ENCODE results near the gene FIBCD1.

GRCh38 chr9:130854092-130854491, 85.0 kb downstream of the FIBCD1 start:
- TF ChIP-seq CTCF (IDR thresholded peaks at IDR 0.05) (no peak), POLR2A (IDR thresholded peaks at IDR 0.05) (no peak)
